Measurements from ENCODE around the gene HOXA6. TPM values are rescaled to one million over a fixed set of nuclear protein-coding genes. Genes with fewer than 3 reads are reported as not detected.

Gene HOXA6
- total RNA-seq, 1 experiment from 2014 or later: 0.65 TPM

- Histone ChIP-seq H3K9me3 (ENCODE audit: insufficient read depth, low read depth) (no peaks in the 10 kb centered on the region), H3K9me2 (ENCODE audit: insufficient read depth) (no peaks in the 10 kb centered on the region), H3K4me2 (peak overlapping the region; percentile 86), H3K36me3 (ENCODE audit: low read depth) (no peaks in the 10 kb centered on the region), H3K79me2 (ENCODE audit: low read depth) (no peaks in the 10 kb centered on the region), H2AFZ (peak overlapping the region; percentile 97), H4K20me1 (ENCODE audit: insufficient read depth) (no peaks in the 10 kb centered on the region), H3K27me3 (ENCODE audit: insufficient read depth, low read depth) (no peaks in the 10 kb centered on the region), H3K27ac (no peak overlapping the region), H3F3A (ENCODE audit: insufficient read depth, low read depth) (peaks cover 14% of the 10 kb centered on the region; the same call in 1 of the 2 replicates), H3K4me1 (replicated peaks; ENCODE audit: insufficient read depth) (0 out of 2 replicates have a peak, but pooled peaks cover 3% of the 10 kb centered on the region), H3K4me3 (peak overlapping the region; percentile 71; the same call in 1 of the 2 replicates)
- no peak for DNase-seq
- no peak for TF ChIP-seq CTCF (conservative IDR thresholded peaks at IDR 0.05)
- TF ChIP-seq EZH2 (IDR thresholded peaks at IDR 0.05; ENCODE audit: low read depth): no peak
- intact Hi-C loops (cut with micrococcal nuclease; ENCODE audit: unreplicated experiment): loop anchor here (2.0 to 10.0 kb wide), 4 partner anchors 935 to 1593 kb away; no protein-coding TSS in a partner anchor
- POLR2A ChIA-PET (ENCODE audit: unreplicated experiment): no interaction called here
- CTCF ChIA-PET: interaction anchor here (0.6 to 3.1 kb wide), 6 partner anchors 304 to 1267 kb away, joined by 3 to 24 read pairs (median 5); no protein-coding TSS in a partner anchor
- no TSS peak for BruUV-seq (replicated peaks)
Observed at GRCh38 chr7:27160145-27160545, 12.6 kb upstream of the HOXA6 start.

GRCh38 chr7:27159266-27160144 is 11.9 kb upstream of the HOXA6 start:
- POLR2A ChIA-PET (ENCODE audit: unreplicated experiment): no interaction called here
- BruUV-seq (replicated peaks): no TSS peak
- H3F3A ChIP-seq (ENCODE audit: insufficient read depth, low read depth): peaks cover 14% of the 10 kb centered on the region; the same call in 1 of the 2 replicates
- CTCF ChIA-PET: interaction anchor here (1.5 kb wide), 1 partner anchor 473 kb away, joined by 4 read pairs; no protein-coding TSS in a partner anchor
- no peaks in the 10 kb centered on the region for H3K79me2 ChIP-seq (ENCODE audit: low read depth)
- no peak overlapping the region for H3K27ac ChIP-seq
- H3K36me3 ChIP-seq (ENCODE audit: low read depth): no peaks in the 10 kb centered on the region
- H3K4me3 ChIP-seq: no peak overlapping the region
- no peak for DNase-seq
- H3K9me3 ChIP-seq (ENCODE audit: insufficient read depth, low read depth): no peaks in the 10 kb centered on the region
- H3K4me1 ChIP-seq (replicated peaks; ENCODE audit: insufficient read depth): 0 out of 2 replicates have a peak, but pooled peaks cover 3% of the 10 kb centered on the region
- H4K20me1 ChIP-seq (ENCODE audit: insufficient read depth): no peaks in the 10 kb centered on the region
- H3K9me2 ChIP-seq (ENCODE audit: insufficient read depth): no peaks in the 10 kb centered on the region
- no peak overlapping the region for H2AFZ ChIP-seq
- no peak overlapping the region for H3K4me2 ChIP-seq
- intact Hi-C loops (cut with micrococcal nuclease; ENCODE audit: unreplicated experiment): loop anchor here (2.0 to 10.0 kb wide), 4 partner anchors 935 to 1592 kb away; no protein-coding TSS in a partner anchor
- TF ChIP-seq CTCF (conservative IDR thresholded peaks at IDR 0.05): no peak
- TF ChIP-seq EZH2 (IDR thresholded peaks at IDR 0.05; ENCODE audit: low read depth): no peak
- H3K27me3 ChIP-seq (ENCODE audit: insufficient read depth, low read depth): no peaks in the 10 kb centered on the region

- Histone ChIP-seq H3K4me3 (no peak overlapping the region), H3K4me1 (replicated peaks; ENCODE audit: insufficient read depth) (0 out of 2 replicates have a peak, but pooled peaks cover 3% of the 10 kb centered on the region), H3F3A (ENCODE audit: insufficient read depth, low read depth) (peaks cover 14% of the 10 kb centered on the region; the same call in 1 of the 2 replicates), H3K27ac (no peak overlapping the region), H3K9me3 (ENCODE audit: insufficient read depth, low read depth) (no peaks in the 10 kb centered on the region), H3K79me2 (ENCODE audit: low read depth) (no peaks in the 10 kb centered on the region), H3K27me3 (ENCODE audit: insufficient read depth, low read depth) (no peaks in the 10 kb centered on the region), H3K9me2 (ENCODE audit: insufficient read depth) (no peaks in the 10 kb centered on the region), H2AFZ (no peak overlapping the region), H3K36me3 (ENCODE audit: low read depth) (no peaks in the 10 kb centered on the region), H3K4me2 (no peak overlapping the region), H4K20me1 (ENCODE audit: insufficient read depth) (no peaks in the 10 kb centered on the region)
- POLR2A ChIA-PET (ENCODE audit: unreplicated experiment): no interaction called here
- intact Hi-C loops (cut with micrococcal nuclease; ENCODE audit: unreplicated experiment): no loop called here
- BruUV-seq (replicated peaks): no TSS peak
- CTCF ChIA-PET: interaction anchor here (1.5 kb wide), 1 partner anchor 472 kb away, joined by 4 read pairs; no protein-coding TSS in a partner anchor
- no peak for DNase-seq
- TF ChIP-seq EZH2 (IDR thresholded peaks at IDR 0.05; ENCODE audit: low read depth) (no peak), CTCF (conservative IDR thresholded peaks at IDR 0.05) (no peak)
Observed at GRCh38 chr7:27158436-27159265, 11.1 kb upstream of the HOXA6 start.
